22Rv1 (cell line): Measurements from ENCODE around the gene TMEM151A.

Source experiments
- CTCF ChIP-seq: fragments of 450-650 bp; IDR thresholded peaks from 2 replicates; pipeline ENCODE4 v1.5.1; 2017; ENCODE audit warnings: mild to moderate bottlenecking
- ZFX ChIP-seq: fragments of 450-650 bp; IDR thresholded peaks from 2 replicates; pipeline ENCODE4 v1.6.1; 2017; ENCODE audit warnings: antibody characterized with exemption, borderline replicate concordance

DNA sequence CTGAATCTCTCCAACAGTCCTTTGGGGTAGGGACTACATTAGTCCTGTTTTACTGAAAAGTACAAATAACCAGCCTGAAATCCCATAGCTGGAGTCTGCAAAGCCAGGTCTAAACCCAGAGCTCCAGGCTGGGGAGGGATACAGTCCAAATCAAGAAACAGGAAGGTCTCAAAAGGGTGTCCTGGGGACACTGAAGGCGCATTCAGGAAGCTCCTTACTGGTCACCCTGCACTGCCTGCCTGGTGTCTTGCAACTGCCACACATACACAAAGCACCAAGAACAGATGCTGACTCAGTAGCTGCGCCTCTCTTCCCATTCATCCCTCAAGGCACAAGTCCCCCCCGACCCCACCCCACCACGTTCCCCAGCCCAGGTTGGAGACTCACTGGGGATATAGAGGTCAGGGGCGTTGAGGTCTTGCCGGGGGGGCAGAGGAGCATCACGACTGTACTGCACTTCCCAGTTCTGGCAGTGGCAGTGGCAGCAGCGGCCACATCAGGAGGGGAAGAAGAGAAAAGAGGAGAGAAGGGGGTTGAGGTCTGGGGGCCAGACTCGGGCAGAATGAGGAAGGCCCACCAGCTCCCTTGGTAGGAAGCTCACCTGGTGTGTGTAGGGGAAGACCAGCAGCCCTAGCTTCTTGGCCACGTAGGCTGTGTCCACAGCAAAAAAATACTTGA, 4.3 kb upstream of the TMEM151A start:
- TF ChIP-seq CTCF = no peak
- no peak for TF ChIP-seq ZFX
